Heart left ventricle (tissue), 13 donors: ENCODE measurements around the gene TENM3.

ENCODE experiments used
- POLR2A ChIP-seq, 2 donors: fragments of 450-650 bp; IDR thresholded peaks; one replicate each; pipeline ENCODE4 v1.6.1; 2017; ENCODE audit warnings: antibody characterized with exemption in 2 of 2, mild to moderate bottlenecking in 2 of 2, moderate library complexity in 2 of 2
- TF ChIP-seq, protein P1 (sequence below), 12 donors: fragments of 200-600 bp; sonication (generic) in 4 of 12; IDR thresholded peaks; one replicate each; pipeline versions ENCODE4 v1.5.0 to v1.8.0; 2018 to 2022; ENCODE audit warnings: antibody characterized with exemption in 12 of 12, mild to moderate bottlenecking in 5 of 12
- donor health status: ischemic (EF 13 %, LVEDD 7.1; RV severe dilation, severe dysfunction).
- donor health status: DM: no; HTN: yes; CAD: no.
- donor health status: DM: no; HTN: no; CAD: no.
- donor health status: ischemic (EF 25% LVEDD 6.9; RV normal size, moderate dysfunction).
- donor health status: ischemic (EF 25% LVEDD 5.7; RV mildly dilated, moderate dysfunction).
- donor health status: ischemic (EF 35%, LVEDD 5.7; RV mildly dilated, moderate dysfunction).
- donor health status: nonischemic (EF 11% LVEDD 7.7; RV severe dilation, severe dysfunction).
- donor health status: DM: yes; HTN: yes; CAD: no.
- donor health status: PGD.
- donor health status: ischemic (EF 29% LVEDD 5.4; RV normal size, mild dysfunction).
- donor health status: nonischemic (EF 23%, LVEDD 6.1; RV moderate dilation, normal function).

DNA sequence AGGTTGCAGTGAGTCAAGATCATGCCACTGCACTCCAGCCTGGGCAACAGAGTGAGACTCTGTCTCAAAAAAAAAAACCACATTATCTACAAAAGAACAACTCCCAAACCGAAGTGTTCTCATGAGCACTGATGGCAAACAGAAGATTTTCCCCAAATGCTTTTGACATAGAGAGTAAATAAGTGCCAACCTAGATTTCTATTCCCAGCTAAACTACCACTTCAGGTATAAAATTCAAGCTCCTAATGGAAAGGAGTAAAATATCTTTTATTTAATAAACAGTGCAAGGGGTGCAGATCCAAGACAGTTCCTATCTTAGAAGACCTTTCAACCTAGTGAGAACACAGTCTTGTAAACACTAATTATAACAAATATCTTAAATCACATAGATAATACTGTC lies 170.3 kb downstream of the TENM3 start:
- TF ChIP-seq POLR2A (IDR thresholded peaks at IDR 0.05) = no peak
- TF ChIP-seq, protein P1, sequence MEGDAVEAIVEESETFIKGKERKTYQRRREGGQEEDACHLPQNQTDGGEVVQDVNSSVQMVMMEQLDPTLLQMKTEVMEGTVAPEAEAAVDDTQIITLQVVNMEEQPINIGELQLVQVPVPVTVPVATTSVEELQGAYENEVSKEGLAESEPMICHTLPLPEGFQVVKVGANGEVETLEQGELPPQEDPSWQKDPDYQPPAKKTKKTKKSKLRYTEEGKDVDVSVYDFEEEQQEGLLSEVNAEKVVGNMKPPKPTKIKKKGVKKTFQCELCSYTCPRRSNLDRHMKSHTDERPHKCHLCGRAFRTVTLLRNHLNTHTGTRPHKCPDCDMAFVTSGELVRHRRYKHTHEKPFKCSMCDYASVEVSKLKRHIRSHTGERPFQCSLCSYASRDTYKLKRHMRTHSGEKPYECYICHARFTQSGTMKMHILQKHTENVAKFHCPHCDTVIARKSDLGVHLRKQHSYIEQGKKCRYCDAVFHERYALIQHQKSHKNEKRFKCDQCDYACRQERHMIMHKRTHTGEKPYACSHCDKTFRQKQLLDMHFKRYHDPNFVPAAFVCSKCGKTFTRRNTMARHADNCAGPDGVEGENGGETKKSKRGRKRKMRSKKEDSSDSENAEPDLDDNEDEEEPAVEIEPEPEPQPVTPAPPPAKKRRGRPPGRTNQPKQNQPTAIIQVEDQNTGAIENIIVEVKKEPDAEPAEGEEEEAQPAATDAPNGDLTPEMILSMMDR (IDR thresholded peaks at IDR 0.05) = no peak
